Measurements from ENCODE around the gene TMEM43. TPM values are rescaled to one million over a fixed set of nuclear protein-coding genes. Genes with fewer than 3 reads are reported as not detected.

Gene TMEM43
- total RNA-seq, 1 donor from 2014 or later: 56.3 TPM

- no peak for DNase-seq (ENCODE audit: low read depth)
- peak; percentile 35 for TF ChIP-seq CTCF (conservative IDR thresholded peaks at IDR 0.05; ENCODE audit: low read depth, low read length)
- no peak overlapping the region for H3K4me3 ChIP-seq (ENCODE audit: low read depth, low read length)
Observed at GRCh38 chr3:14152233-14152962, 27.5 kb downstream of the TMEM43 start.

GRCh38 chr3:14152963-14153355 lies 28.1 kb downstream of the TMEM43 start:
- DNase-seq (ENCODE audit: low read depth): no peak
- no peak for TF ChIP-seq CTCF (conservative IDR thresholded peaks at IDR 0.05; ENCODE audit: low read depth, low read length)

GRCh38 chr3:14153663-14154062 lies 28.8 kb downstream of the TMEM43 start:
- no peak for TF ChIP-seq CTCF (conservative IDR thresholded peaks at IDR 0.05; ENCODE audit: low read depth, low read length)
- no peak overlapping the region for H3K4me3 ChIP-seq (ENCODE audit: low read depth, low read length)

More at GRCh38 chr3:14152963-14153355, 28.1 kb downstream of the TMEM43 start:
- no peak overlapping the region for H3K4me3 ChIP-seq (ENCODE audit: low read depth, low read length)

GRCh38 chr3:14154276-14154675 lies 29.4 kb downstream of the TMEM43 start:
- no peak for TF ChIP-seq CTCF (conservative IDR thresholded peaks at IDR 0.05; ENCODE audit: low read depth, low read length)
- no peak for DNase-seq (ENCODE audit: low read depth)
- H3K4me3 ChIP-seq (ENCODE audit: low read depth, low read length): no peak overlapping the region

More at GRCh38 chr3:14153663-14154062, 28.8 kb downstream of the TMEM43 start:
- DNase-seq (ENCODE audit: low read depth): no peak

GRCh38 chr3:14154895-14155440 lies 30.1 kb downstream of the TMEM43 start:
- DNase-seq (ENCODE audit: low read depth): no peak
- no peak for TF ChIP-seq CTCF (conservative IDR thresholded peaks at IDR 0.05; ENCODE audit: low read depth, low read length)
- no peak overlapping the region for H3K4me3 ChIP-seq (ENCODE audit: low read depth, low read length)

GRCh38 chr3:14156201-14156600 lies 31.3 kb downstream of the TMEM43 start:
- no peak overlapping the region for H3K4me3 ChIP-seq (ENCODE audit: low read depth, low read length)
- no peak for TF ChIP-seq CTCF (conservative IDR thresholded peaks at IDR 0.05; ENCODE audit: low read depth, low read length)
- DNase-seq (ENCODE audit: low read depth): no peak

All from epithelial cell of proximal tubule (primary cell).